Measurements from ENCODE around the gene CACUL1.
A peak's percentile ranks its signal among the peaks of the same experiment; 100 is the strongest.
"Not testable (repeated sequence)": the region's sequence is repeated elsewhere in the genome, so short reads cannot be mapped to it uniquely, and the experiment has no call there.

Gene CACUL1

DNA sequence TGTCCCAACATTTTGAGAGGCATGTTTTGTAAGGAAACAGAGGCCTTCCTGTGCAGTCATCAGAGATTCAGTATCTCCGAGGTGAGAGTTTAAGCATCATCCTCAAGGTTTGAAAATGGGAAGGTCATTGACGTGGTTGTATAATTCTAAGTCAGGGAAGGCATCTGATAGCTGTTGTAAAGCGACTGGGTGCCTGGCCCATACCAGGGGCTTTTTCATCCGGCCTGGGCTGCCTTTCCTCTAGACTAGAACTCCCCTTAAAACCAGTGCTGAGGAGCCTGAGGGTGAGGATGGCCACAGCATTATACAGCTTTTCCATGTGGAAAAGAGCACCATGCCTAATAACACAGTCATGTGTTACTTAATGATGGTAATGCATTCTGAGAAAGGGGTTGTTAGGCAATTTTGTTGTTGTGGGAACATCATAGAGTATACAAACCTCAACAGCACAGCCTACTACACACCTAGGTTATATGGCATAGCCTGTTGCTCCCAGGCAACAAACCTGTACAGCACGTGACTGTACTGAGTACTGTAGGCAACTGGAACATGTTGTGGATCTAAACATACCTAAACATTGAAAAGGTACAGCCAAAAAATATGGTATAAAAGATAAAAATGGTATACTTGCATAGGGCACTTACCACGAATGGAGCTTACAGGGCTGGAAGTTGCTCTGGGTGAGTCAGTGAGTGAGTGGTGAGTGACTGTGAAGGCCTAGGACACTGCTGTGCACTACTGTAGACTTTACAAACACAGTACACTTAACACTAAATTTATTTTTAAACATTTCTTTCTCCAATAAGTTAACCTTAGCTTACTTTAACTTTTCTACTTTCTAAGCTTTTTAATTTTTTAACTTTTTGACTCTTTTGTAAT lies 13.5 kb upstream of the CACUL1 start:
- DNase-seq (ENCODE audit: low spot score) = peak; percentile 19

- DNase-seq (ENCODE audit: low spot score) = no peak
Observed at GRCh38 chr10:118767297-118768040, 12.7 kb upstream of the CACUL1 start.

DNA sequence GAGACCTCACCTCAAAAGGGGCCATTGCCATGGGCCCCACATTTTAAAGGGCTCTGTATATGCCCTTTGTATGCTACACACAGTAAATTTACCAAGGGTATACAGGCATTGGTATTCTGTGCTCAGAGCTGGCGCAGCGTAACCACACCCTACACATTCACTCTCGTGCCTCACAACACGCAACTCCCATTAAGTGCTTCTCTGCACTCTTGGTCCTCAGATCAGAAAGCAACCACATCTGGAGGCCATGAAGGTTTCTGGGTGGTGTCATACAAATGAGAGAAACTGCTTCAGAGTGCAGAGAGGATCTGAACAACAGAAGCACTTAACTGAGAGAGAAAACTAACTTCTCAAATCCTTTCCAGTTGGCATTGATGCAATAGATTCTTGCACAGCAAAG lies 9.4 kb upstream of the CACUL1 start:
- no peak for DNase-seq (ENCODE audit: low spot score)

DNA sequence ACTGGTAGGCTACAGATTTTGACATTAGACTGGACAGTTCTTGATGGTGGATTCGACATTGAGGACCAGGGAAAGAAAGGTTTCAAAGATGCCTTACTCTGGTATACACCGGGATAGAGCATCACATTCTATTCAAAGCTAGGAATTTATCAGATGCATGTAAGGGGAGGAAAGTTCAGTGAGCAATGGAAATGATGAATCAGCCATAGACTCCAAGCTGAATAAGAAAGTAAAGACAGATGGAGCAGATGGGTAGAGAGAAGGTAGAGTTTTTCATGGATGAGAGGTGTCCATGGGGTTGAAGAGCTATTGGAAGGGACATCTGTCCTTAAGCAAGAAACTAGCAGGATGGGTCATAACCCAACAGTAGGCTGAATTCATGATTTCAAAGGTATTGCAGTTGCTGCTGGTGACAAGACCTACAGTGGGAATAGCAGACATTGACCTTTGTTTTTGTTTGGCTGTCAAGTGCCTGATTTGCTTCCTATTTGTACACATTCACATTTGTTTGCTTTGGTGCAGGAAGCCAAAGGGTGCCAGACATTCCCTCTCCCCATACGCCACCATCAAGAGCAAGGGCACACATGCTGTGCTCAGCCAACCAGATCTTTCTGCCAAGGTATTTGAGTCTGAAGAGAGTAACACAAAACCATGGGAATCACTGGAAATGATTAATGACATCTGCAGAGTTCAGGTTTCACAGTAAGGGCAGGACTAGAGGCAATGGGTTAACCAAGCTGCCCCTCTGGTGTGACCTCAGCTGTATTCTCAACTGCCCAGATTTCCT lies 8.6 kb upstream of the CACUL1 start:
- no peak for DNase-seq (ENCODE audit: low spot score)

GRCh38 chr10:118760265-118760664 lies 5.5 kb upstream of the CACUL1 start:
- DNase-seq (ENCODE audit: low spot score) = no peak

DNA sequence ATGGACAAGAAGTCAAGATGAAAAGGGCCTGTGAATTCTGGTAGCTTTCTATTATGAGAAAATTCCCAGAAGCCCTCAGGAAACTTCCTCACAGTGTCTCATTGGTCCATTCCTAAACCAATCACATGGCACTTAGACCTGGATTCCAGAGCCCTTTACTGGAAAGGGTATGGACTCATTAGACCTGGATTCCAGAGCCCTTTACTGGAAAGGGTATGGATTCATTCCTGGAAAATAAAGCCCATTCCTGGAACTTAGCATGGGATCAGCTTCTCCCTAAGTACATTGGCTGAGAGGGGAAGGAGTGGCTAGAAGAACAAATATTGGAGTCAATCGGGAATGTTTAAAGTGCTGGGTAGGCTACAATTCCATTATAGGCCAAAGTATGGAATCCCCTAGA lies 3.7 kb upstream of the CACUL1 start:
- DNase-seq (ENCODE audit: low spot score) = no peak

- DNase-seq (ENCODE audit: low spot score) = peak; percentile 58
Observed at GRCh38 chr10:118754229-118754555, 578 bp downstream of the CACUL1 start.

- peak; percentile 28 for DNase-seq (ENCODE audit: low spot score)
Observed at GRCh38 chr10:118753331-118754228, 1.2 kb downstream of the CACUL1 start.

GRCh38 chr10:118752409-118752808 lies 2.4 kb downstream of the CACUL1 start:
- no peak for DNase-seq (ENCODE audit: low spot score)

DNA sequence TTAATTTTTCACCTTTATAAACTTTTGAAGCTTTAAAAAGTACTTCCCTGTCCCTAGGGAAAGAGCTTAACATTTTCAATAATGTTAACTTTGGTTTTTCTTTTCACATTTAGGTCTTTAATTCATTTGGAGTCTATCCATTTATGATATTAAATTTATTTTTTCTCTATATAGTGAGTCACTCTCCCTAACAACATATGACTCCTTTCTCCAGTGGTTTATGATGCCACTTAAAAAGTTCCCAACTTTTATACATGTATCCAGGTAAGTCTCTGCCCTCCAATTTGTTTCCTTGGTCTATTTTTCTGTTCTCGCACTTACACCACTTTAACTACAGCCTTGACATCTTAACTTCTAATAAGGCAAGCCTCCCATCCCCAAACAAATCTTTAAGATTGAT lies 3.5 kb downstream of the CACUL1 start:
- DNase-seq (ENCODE audit: low spot score) = no peak

- no peak for DNase-seq (ENCODE audit: low spot score)
Observed at GRCh38 chr10:118748041-118748440, 6.7 kb downstream of the CACUL1 start.

DNA sequence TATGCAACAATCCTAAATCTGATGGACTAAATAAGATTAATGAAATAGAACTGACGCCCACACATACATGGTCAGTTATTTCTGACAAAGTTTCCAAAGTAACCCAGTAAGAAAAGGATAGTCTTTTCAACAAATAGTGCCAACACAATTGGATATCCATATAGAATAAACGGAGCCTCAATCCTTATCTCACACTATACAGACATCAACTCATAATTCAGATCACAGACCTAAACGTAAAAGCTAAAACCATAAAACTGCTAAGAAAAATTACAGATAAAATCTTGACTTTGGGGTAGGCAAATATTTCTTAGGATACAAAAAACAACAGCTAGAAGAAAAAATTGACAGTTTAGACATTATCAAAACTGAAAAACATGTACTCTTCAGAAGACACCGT lies 8.5 kb downstream of the CACUL1 start:
- no peak for DNase-seq (ENCODE audit: low spot score)

DNA sequence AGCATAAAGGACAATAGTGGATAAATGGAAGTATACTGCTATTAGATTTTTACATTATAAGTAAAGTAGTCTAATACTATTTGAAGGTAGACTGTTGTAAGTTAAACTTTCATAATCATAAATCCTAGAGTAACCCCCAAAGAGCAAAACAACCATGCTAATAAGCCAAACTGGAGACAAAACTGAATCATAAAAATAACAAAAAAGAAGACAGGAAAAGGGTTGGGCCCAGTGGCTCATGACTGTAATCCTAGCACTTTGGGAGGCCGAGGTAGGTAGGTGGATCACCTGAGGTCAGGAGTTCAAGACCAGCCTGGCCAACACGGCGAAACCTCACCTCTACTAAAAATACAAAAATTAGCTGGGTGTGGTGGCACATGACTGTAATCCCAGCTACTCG lies 9.7 kb downstream of the CACUL1 start:
- DNase-seq (ENCODE audit: low spot score) = no peak

- not testable (repeated sequence) for DNase-seq (ENCODE audit: low spot score)
Observed at GRCh38 chr10:118744346-118744918, 10.3 kb downstream of the CACUL1 start.

GRCh38 chr10:118742782-118743181 lies 12.0 kb downstream of the CACUL1 start:
- no peak for DNase-seq (ENCODE audit: low spot score)

- no peak for DNase-seq (ENCODE audit: low spot score)
Observed at GRCh38 chr10:118742032-118742431, 12.7 kb downstream of the CACUL1 start.

DNA sequence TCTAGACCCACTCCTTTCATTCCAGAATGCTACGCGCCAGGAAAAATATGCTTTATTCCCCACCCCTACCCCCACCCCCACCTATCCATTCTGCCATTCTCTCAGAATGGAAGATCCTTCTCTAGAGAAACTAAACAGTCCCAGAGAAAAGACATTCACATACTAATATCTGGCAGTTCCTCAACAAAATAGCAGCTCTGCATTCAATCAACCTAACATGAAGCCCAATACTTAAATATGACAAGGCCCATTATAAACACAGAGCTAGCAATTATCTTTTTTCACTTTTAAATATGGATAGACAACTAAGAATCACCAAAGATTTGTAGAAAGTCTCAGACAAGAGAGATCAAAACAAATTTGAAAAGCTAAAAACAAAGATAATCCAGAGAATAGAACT lies 16.4 kb downstream of the CACUL1 start:
- no peak for DNase-seq (ENCODE audit: low spot score)

- DNase-seq (ENCODE audit: low spot score) = no peak
Observed at GRCh38 chr10:118737603-118738302, 17.0 kb downstream of the CACUL1 start.

DNA sequence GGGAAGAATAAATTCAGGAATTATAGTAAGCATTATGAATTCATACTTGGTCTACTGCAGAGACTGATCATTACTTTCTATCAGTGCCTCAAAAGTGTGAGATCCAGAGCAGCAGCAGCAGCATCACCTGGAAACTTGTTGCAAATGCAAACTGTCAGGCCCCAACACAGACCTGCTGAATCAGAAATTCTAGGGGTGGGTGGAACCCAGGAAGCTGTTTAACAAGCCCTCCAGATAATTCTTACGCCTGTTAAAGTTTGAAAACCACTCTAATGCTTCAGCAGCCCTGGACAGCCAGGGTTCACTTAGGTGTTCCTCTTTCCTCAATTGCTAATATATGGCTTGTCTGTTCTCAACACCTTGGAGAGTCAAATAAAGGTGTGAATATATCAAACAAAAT lies 19.5 kb downstream of the CACUL1 start:
- DNase-seq (ENCODE audit: low spot score) = no peak

DNA sequence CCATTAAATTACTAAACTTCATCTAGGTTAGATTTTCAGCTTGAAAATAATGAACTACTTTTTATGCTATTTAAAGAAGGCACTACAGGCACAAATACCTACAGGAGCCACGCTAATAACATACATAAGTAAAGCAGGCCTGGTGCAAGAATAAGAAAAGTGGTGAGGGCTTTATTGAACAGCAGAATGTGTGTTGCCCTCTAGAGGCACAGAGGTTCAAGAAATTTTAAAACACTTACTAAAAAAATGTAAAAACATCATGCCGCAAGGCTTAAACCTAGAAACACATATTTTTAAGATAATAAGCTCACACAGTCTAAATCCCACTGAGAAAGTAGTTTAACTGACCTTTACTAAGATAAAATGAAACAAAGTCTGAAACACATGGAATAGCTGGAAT lies 20.3 kb downstream of the CACUL1 start:
- DNase-seq (ENCODE audit: low spot score) = no peak
